ENCODE data around the gene SH3GL2. TPM values are rescaled to one million over a fixed set of nuclear protein-coding genes. Genes with fewer than 3 reads are reported as not detected.

SH3GL2 gene
- total RNA-seq, 4 donors from 2014 or later: 0.20 to 0.41 (median 0.32) TPM; not detected in 1

DNA sequence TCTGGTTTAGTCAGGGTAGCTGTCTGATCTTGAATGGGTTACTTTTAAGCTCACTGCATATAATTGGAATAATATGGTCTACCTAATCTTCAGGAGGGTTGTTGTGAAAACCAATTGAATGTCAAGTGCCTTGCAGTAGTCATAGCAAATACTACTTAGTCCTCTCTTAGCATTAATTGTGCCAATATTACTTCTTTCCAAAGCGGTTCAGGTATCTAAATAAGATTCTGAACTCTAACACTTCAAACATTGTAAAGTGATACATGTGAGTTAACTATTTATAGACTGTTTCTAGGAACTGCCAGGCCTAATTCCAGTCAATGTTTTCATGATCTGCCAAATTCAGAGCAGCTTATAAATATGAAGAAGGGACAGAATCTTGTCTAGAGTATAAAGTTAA is 140.2 kb downstream of the SH3GL2 start:
- in situ Hi-C loops (cut with MboI; ENCODE audit: low pct_ligation_motif_present in 1 of 4, low pct_unique_long_range_greater_than_20kb in 1 of 4, low sequenced_read_pairs in 3 of 4): no loop called here
- peaks cover 1 to 5% of the 10 kb centered on the region in 2 donors for H3K9me3 ChIP-seq
- H3K27me3 ChIP-seq: no peaks in the 10 kb centered on the region
- no peaks in the 10 kb centered on the region for H3K4me1 ChIP-seq
- TF ChIP-seq EP300 (IDR thresholded peaks at IDR 0.05; ENCODE audit: low read depth) (no peak), POLR2A (IDR thresholded peaks at IDR 0.05) (no peak), POLR2AphosphoS5 (IDR thresholded peaks at IDR 0.05) (no peak)
- TF ChIP-seq, protein P1, sequence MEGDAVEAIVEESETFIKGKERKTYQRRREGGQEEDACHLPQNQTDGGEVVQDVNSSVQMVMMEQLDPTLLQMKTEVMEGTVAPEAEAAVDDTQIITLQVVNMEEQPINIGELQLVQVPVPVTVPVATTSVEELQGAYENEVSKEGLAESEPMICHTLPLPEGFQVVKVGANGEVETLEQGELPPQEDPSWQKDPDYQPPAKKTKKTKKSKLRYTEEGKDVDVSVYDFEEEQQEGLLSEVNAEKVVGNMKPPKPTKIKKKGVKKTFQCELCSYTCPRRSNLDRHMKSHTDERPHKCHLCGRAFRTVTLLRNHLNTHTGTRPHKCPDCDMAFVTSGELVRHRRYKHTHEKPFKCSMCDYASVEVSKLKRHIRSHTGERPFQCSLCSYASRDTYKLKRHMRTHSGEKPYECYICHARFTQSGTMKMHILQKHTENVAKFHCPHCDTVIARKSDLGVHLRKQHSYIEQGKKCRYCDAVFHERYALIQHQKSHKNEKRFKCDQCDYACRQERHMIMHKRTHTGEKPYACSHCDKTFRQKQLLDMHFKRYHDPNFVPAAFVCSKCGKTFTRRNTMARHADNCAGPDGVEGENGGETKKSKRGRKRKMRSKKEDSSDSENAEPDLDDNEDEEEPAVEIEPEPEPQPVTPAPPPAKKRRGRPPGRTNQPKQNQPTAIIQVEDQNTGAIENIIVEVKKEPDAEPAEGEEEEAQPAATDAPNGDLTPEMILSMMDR (IDR thresholded peaks at IDR 0.05): no peak
- DNase-seq: no peak
- no peak overlapping the region for H3K4me3 ChIP-seq
- 33 to 57% methylated on average over 1 of the region's 1 CpG for WGBS, 2 donors (ENCODE audit: low coverage in 1 of 2)
- intact Hi-C loops (cut with DNase I; ENCODE audit: low total_unique reads): no loop called here
- H3K27ac ChIP-seq: no peak overlapping the region
- H3K36me3 ChIP-seq: no peaks in the 10 kb centered on the region

DNA sequence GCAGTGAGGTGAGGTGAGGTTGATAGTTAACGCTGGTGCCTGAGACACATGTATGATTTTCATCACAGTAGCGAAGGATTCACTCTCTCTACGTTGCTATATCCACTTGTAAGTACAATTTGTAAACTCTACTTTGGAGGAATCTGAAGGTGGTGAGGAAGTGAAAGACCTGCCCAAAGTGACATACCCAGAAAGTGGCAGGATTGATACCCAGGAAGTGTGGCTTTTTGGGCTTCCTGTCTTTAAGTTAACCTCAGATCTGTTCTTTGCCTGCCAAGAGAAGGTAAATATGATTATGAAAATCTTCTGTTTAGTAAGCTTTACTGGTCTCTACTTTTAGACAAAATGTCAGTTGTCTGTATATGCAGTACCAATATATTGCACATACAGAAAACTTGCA is 143.1 kb downstream of the SH3GL2 start:
- no peak overlapping the region for H3K4me3 ChIP-seq
- H3K36me3 ChIP-seq: no peaks in the 10 kb centered on the region
- peaks cover 5 to 6% of the 10 kb centered on the region in 2 donors for H3K9me3 ChIP-seq
- DNase-seq: no peak
- 84 to 92% methylated on average over 2 to 3 of the region's 3 CpGs for WGBS, 2 donors (ENCODE audit: low coverage in 1 of 2)
- no peak overlapping the region for H3K27ac ChIP-seq
- intact Hi-C loops (cut with DNase I; ENCODE audit: low total_unique reads) (no loop called here), in situ Hi-C loops (cut with MboI; ENCODE audit: low pct_ligation_motif_present in 1 of 4, low pct_unique_long_range_greater_than_20kb in 1 of 4, low sequenced_read_pairs in 3 of 4) (no loop called here)
- no peak for TF ChIP-seq POLR2AphosphoS5 (IDR thresholded peaks at IDR 0.05)
- no peak for TF ChIP-seq POLR2A (IDR thresholded peaks at IDR 0.05)
- TF ChIP-seq, protein P1 (IDR thresholded peaks at IDR 0.05): no peak
- TF ChIP-seq EP300 (IDR thresholded peaks at IDR 0.05; ENCODE audit: low read depth): no peak
- no peaks in the 10 kb centered on the region for H3K27me3 ChIP-seq
- no peaks in the 10 kb centered on the region for H3K4me1 ChIP-seq

DNA sequence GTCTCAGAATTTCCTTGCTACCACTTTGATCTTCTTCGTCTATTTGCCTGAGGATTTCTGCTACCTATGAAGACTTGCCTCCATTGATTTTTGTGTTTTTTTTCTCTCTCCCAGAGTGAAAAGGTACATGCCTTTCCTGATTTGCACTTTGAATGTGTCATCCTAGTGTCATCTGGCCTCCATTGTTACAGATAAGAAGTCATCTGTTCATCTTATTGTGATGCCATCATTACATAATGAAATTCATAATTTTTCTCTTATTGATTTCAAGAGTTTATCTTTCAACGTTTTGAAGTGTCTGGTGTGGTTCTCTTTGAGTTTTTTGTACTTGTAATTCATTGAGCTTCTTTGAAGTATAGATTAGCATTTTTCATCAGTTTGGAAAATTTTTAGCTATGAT is 144.8 kb downstream of the SH3GL2 start:
- H3K4me3 ChIP-seq: no peak overlapping the region
- no peaks in the 10 kb centered on the region for H3K4me1 ChIP-seq
- peaks cover 5 to 6% of the 10 kb centered on the region in 2 donors for H3K9me3 ChIP-seq
- H3K36me3 ChIP-seq: no peaks in the 10 kb centered on the region
- H3K27ac ChIP-seq: no peak overlapping the region
- in situ Hi-C loops (cut with MboI; ENCODE audit: low pct_ligation_motif_present in 1 of 4, low pct_unique_long_range_greater_than_20kb in 1 of 4, low sequenced_read_pairs in 3 of 4) (no loop called here), intact Hi-C loops (cut with DNase I; ENCODE audit: low total_unique reads) (no loop called here)
- no peaks in the 10 kb centered on the region for H3K27me3 ChIP-seq
- 53 to 71% methylated on average over 2 of the region's 2 CpGs for WGBS, 2 donors (ENCODE audit: low coverage in 1 of 2)
- TF ChIP-seq POLR2AphosphoS5 (IDR thresholded peaks at IDR 0.05): no peak
- TF ChIP-seq, protein P1 (IDR thresholded peaks at IDR 0.05): no peak
- TF ChIP-seq POLR2A (IDR thresholded peaks at IDR 0.05): no peak
- TF ChIP-seq EP300 (IDR thresholded peaks at IDR 0.05; ENCODE audit: low read depth): no peak
- DNase-seq: no peak

DNA sequence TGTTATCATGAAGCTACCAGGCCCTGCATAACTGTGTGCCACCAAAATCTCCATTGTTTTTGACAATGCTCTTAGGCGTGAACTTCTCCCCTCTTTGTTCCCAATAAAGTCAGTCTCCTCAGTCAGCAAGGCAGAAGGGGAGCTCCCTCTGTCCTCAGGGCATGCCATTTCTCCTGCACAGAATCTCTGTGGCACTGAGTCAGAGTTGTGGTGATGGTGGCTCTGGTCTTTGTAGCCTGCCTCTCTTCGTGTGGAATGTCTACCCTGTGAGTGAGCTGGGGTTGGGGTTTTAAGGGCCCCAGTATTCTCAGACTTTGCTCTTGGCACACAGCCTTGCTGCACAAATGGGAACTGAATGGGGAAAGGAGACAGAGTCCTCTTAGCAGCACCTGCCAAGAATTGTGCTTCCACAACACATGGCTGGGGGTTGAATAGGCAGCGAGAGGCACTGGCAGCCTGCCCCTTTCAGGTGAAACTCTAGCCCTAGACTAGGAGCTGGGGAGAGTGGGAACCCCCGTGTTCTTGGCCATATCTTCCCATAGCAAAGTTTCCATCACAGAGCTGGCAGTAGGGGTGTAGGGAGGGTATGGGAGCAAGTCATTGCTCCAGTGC is 146.6 kb downstream of the SH3GL2 start:
- H3K9me3 ChIP-seq: peaks cover 5 to 6% of the 10 kb centered on the region in 2 donors
- H3K36me3 ChIP-seq: no peaks in the 10 kb centered on the region
- in situ Hi-C loops (cut with MboI; ENCODE audit: low pct_ligation_motif_present in 1 of 4, low pct_unique_long_range_greater_than_20kb in 1 of 4, low sequenced_read_pairs in 3 of 4) (no loop called here), intact Hi-C loops (cut with DNase I; ENCODE audit: low total_unique reads) (no loop called here)
- H3K27ac ChIP-seq: no peak overlapping the region
- H3K27me3 ChIP-seq: no peaks in the 10 kb centered on the region
- no peak overlapping the region for H3K4me3 ChIP-seq
- WGBS, 2 donors (ENCODE audit: low coverage in 1 of 2): 65% methylated on average over 4 of the region's 4 CpGs; no CpG with 5 or more reads in 1 of the 2 donors
- H3K4me1 ChIP-seq: no peaks in the 10 kb centered on the region
- TF ChIP-seq, protein P1 (IDR thresholded peaks at IDR 0.05): no peak
- TF ChIP-seq POLR2A (IDR thresholded peaks at IDR 0.05) (no peak), POLR2AphosphoS5 (IDR thresholded peaks at IDR 0.05) (no peak), EP300 (IDR thresholded peaks at IDR 0.05; ENCODE audit: low read depth) (no peak)
- DNase-seq: no peak

Measured in transverse colon (tissue), 4 donors.